Neural cell (in vitro differentiated cells): ENCODE data around the gene PSMB7. TPM values are rescaled to one million over a fixed set of nuclear protein-coding genes. Genes with fewer than 3 reads are reported as not detected.

Experiments
- H2AFZ ChIP-seq: fragments of 200-600, 300-800 bp; sonication (generic), shearing (Covaris generic); 2 replicates; pipeline ENCODE4 v1.6.0; 2014; ENCODE audit warnings: low read depth, mild to moderate bottlenecking, antibody characterized with exemption, low read length, moderate library complexity
- H3F3A ChIP-seq: fragments of 200-600 bp; shearing (Covaris generic); 2 replicates; pipeline ENCODE4 v1.6.1; 2016; ENCODE audit warnings: mild to moderate bottlenecking, moderate library complexity, mixed read lengths, antibody characterized with exemption, low read length; ENCODE audit not compliant: insufficient read depth, poor library complexity, severe bottlenecking
- H3K27ac ChIP-seq: fragments of 200-600, 300-800 bp; sonication (generic), shearing (Covaris generic); 2 replicates; pipeline ENCODE4 v1.5.1; 2014; ENCODE audit warnings: mild to moderate bottlenecking, low read length, moderate library complexity
- H3K27me3 ChIP-seq: fragments of 300-800, 200-600 bp; sonication (generic), shearing (Covaris generic); 2 replicates; pipeline ENCODE4 v1.6.0; 2014; ENCODE audit warnings: mild to moderate bottlenecking, low read depth, low read length, moderate library complexity; ENCODE audit not compliant: insufficient read depth
- H3K36me3 ChIP-seq: fragments of 300-800, 200-600 bp; sonication (generic), shearing (Covaris generic); 2 replicates; pipeline ENCODE4 v1.5.1; 2014; ENCODE audit warnings: mild to moderate bottlenecking, antibody characterized with exemption, low read length, moderate library complexity; ENCODE audit not compliant: insufficient read depth
- H3K4me2 ChIP-seq: fragments of 300-800, 200-600 bp; sonication (generic), shearing (Covaris generic); 2 replicates; pipeline ENCODE4 v1.6.0; 2014; ENCODE audit warnings: mild to moderate bottlenecking, low read length
- H3K4me3 ChIP-seq: fragments of 300-800, 200-600 bp; sonication (generic), shearing (Covaris generic); 2 replicates; pipeline ENCODE4 v1.5.1; 2014; ENCODE audit warnings: mild to moderate bottlenecking, low read length, moderate library complexity
- H3K79me2 ChIP-seq: fragments of 200-600 bp; shearing (Covaris generic); replicated peaks from 2 replicates; pipeline ENCODE4 v1.6.0; 2014; ENCODE audit warnings: mild to moderate bottlenecking, low read length, moderate library complexity; ENCODE audit not compliant: insufficient read depth
- H3K9ac ChIP-seq: fragments of 300-800, 200-600 bp; sonication (generic), shearing (Covaris generic); 2 replicates; pipeline ENCODE4 v1.6.1; 2016; ENCODE audit warnings: mild to moderate bottlenecking, low read length, mixed read lengths
- H3K9me2 ChIP-seq: fragments of 200-600 bp; shearing (Covaris generic); 2 replicates; pipeline ENCODE4 v1.6.1; 2016; ENCODE audit warnings: mild to moderate bottlenecking, low read length, mixed read lengths; ENCODE audit not compliant: insufficient read depth
- H3K9me3 ChIP-seq: fragments of 200-600, 300-800 bp; sonication (generic), shearing (Covaris generic); 2 replicates; pipeline ENCODE4 v1.6.1; 2016; ENCODE audit warnings: mild to moderate bottlenecking, mixed run types, low read length, moderate library complexity, mixed read lengths
- H4K20me1 ChIP-seq: fragments of 200-600 bp; shearing (Covaris generic); 2 replicates; pipeline ENCODE4 v1.6.1; 2016; ENCODE audit warnings: mild to moderate bottlenecking, mixed run types; ENCODE audit not compliant: insufficient read depth
- CTCF ChIP-seq: fragments of 450-650 bp; IDR thresholded peaks from 2 replicates; pipeline ENCODE4 v1.5.1; 2014; ENCODE audit warnings: antibody characterized with exemption, mild to moderate bottlenecking, moderate library complexity; ENCODE audit not compliant: poor library complexity, severe bottlenecking
- EP300 ChIP-seq: fragments of 450-650 bp; conservative IDR thresholded peaks from 2 replicates; pipeline ENCODE4 v1.6.1; 2014; ENCODE audit warnings: antibody characterized with exemption, mild to moderate bottlenecking, moderate library complexity; ENCODE audit not compliant: poor library complexity, severe bottlenecking
- EZH2 ChIP-seq: fragments of 200-600, 300-800 bp; shearing (Covaris generic), sonication (generic); IDR thresholded peaks from 2 replicates; pipeline ENCODE4 v1.6.1; 2014; ENCODE audit warnings: antibody characterized with exemption, low read length, borderline replicate concordance, mild to moderate bottlenecking; ENCODE audit not compliant: insufficient read depth, poor library complexity, severe bottlenecking
- MXI1 ChIP-seq: fragments of 450-650 bp; conservative IDR thresholded peaks from 2 replicates; pipeline ENCODE4 v1.6.1; 2014; ENCODE audit warnings: antibody characterized with exemption, mild to moderate bottlenecking; ENCODE audit not compliant: poor library complexity, severe bottlenecking
- POLR2AphosphoS5 ChIP-seq: IDR thresholded peaks from 2 replicates; pipeline ENCODE4 v1.6.1; 2012
- RAD21 ChIP-seq: fragments of 450-650 bp; conservative IDR thresholded peaks from 2 replicates; pipeline ENCODE4 v1.6.1; 2014; ENCODE audit warnings: antibody characterized with exemption, mild to moderate bottlenecking, moderate library complexity
- REST ChIP-seq: IDR thresholded peaks from 2 replicates; pipeline ENCODE4 v1.6.1; 2012; ENCODE audit warnings: borderline replicate concordance
- SMC3 ChIP-seq: fragments of 450-650 bp; conservative IDR thresholded peaks from 2 replicates; pipeline ENCODE4 v1.6.1; 2014; ENCODE audit warnings: antibody characterized with exemption, mild to moderate bottlenecking, moderate library complexity; ENCODE audit not compliant: poor library complexity
- TAF1 ChIP-seq: IDR thresholded peaks from 2 replicates; pipeline ENCODE4 v1.6.1; 2012; ENCODE audit warnings: low read depth
- polyA plus RNA-seq: library from polyadenylated mRNA; depleted of rRNA; stranded (reverse); fragments of >200 nt; gene quantifications from 2 replicates; pipeline ENCODE4 v1.2.3, GENCODE V29; 2014

The PSMB7 gene
- polyA plus RNA-seq, 1 donor from 2014 or later = 363 TPM

GRCh38 chr9:124390794-124391658 lies 24.2 kb downstream of the PSMB7 start:
- Histone ChIP-seq H3K9me3 (no peaks in the 10 kb centered on the region), H3K79me2 (peaks cover 48% of the 10 kb centered on the region), H4K20me1 (no peaks in the 10 kb centered on the region), H3K27me3 (no peaks in the 10 kb centered on the region), H3K4me2 (no peak overlapping the region), H3K36me3 (no peaks in the 10 kb centered on the region), H3K9ac (no peak overlapping the region), H3K27ac (no peak overlapping the region), H3F3A (no peaks in the 10 kb centered on the region), H3K4me3 (no peak overlapping the region), H2AFZ (no peak overlapping the region), H3K9me2 (no peaks in the 10 kb centered on the region)
- TF ChIP-seq SMC3 (no peak), MXI1 (no peak), TAF1 (no peak), POLR2AphosphoS5 (no peak), EP300 (no peak), EZH2 (no peak), REST (no peak), CTCF (no peak), RAD21 (no peak)

- Histone ChIP-seq H4K20me1 (no peaks in the 10 kb centered on the region), H3K9me3 (no peaks in the 10 kb centered on the region), H3K36me3 (no peaks in the 10 kb centered on the region), H3K9me2 (no peaks in the 10 kb centered on the region), H2AFZ (no peak overlapping the region), H3K27me3 (no peaks in the 10 kb centered on the region), H3K4me3 (no peak overlapping the region), H3K27ac (no peak overlapping the region), H3K9ac (no peak overlapping the region), H3K4me2 (no peak overlapping the region), H3K79me2 (peaks cover 42% of the 10 kb centered on the region), H3F3A (no peaks in the 10 kb centered on the region)
- TF ChIP-seq TAF1 (no peak), EZH2 (no peak), SMC3 (no peak), CTCF (no peak), REST (no peak), MXI1 (no peak), EP300 (no peak), RAD21 (no peak), POLR2AphosphoS5 (no peak)
Measured at GRCh38 chr9:124389146-124389939, 25.9 kb downstream of the PSMB7 start.
